Measurements from ENCODE around the gene MYCT1.
A peak's percentile ranks its signal among the peaks of the same experiment; 100 is the strongest.

MYCT1 gene, protein sequence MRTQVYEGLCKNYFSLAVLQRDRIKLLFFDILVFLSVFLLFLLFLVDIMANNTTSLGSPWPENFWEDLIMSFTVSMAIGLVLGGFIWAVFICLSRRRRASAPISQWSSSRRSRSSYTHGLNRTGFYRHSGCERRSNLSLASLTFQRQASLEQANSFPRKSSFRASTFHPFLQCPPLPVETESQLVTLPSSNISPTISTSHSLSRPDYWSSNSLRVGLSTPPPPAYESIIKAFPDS

DNA sequence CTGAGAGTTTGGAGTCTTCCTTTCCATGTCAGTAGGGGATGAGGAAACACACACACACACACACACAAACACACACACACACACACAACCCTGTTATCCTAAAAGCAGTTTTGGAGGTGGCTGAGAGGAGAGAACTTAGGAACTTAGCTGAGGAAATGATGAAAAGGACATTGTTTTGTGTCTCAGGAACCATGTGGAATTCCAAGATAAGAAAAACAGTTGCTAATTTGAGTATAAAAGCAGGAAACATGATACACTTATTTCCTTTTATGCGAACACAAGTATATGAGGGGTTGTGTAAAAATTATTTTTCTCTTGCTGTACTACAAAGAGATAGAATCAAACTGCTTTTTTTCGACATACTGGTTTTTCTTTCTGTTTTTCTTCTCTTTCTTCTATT is at the start of gene MYCT1:
MYCT1 (plus strand) TSS at position 264 of the 400 bp plus-strand sequence; CDS start at position 270, 6 bp downstream.
- TF ChIP-seq, protein P1, sequence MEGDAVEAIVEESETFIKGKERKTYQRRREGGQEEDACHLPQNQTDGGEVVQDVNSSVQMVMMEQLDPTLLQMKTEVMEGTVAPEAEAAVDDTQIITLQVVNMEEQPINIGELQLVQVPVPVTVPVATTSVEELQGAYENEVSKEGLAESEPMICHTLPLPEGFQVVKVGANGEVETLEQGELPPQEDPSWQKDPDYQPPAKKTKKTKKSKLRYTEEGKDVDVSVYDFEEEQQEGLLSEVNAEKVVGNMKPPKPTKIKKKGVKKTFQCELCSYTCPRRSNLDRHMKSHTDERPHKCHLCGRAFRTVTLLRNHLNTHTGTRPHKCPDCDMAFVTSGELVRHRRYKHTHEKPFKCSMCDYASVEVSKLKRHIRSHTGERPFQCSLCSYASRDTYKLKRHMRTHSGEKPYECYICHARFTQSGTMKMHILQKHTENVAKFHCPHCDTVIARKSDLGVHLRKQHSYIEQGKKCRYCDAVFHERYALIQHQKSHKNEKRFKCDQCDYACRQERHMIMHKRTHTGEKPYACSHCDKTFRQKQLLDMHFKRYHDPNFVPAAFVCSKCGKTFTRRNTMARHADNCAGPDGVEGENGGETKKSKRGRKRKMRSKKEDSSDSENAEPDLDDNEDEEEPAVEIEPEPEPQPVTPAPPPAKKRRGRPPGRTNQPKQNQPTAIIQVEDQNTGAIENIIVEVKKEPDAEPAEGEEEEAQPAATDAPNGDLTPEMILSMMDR (IDR thresholded peaks at IDR 0.05), result no peak
- no peak for TF ChIP-seq ZFX (IDR thresholded peaks at IDR 0.05; ENCODE audit: borderline replicate concordance)
- H3K27ac ChIP-seq, result no peak within 1 kb of the TSS

DNA sequence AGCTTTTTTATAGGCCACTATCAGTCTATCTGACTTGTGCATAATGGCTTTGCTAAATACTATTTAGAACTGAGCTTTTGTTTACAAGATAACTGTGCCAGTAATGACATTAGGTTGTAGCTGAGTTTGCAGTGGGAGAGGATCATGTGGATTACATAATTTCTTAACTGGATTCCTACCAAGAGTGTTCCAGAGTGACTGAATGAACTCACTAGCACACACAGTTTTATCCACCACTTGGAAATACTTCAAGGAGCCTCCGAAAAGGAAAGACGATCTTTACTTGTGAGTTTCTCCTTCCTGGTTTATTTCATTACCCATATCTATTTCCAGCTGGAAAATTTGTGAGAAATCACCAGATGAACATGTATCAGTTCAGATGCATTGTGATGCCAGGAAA is 49.6 kb upstream of the MYCT1 start:
- TF ChIP-seq, protein P1 (IDR thresholded peaks at IDR 0.05), result no peak
- TF ChIP-seq ZFX (IDR thresholded peaks at IDR 0.05; ENCODE audit: borderline replicate concordance), result no peak
- no peak overlapping the region for H3K27ac ChIP-seq

DNA sequence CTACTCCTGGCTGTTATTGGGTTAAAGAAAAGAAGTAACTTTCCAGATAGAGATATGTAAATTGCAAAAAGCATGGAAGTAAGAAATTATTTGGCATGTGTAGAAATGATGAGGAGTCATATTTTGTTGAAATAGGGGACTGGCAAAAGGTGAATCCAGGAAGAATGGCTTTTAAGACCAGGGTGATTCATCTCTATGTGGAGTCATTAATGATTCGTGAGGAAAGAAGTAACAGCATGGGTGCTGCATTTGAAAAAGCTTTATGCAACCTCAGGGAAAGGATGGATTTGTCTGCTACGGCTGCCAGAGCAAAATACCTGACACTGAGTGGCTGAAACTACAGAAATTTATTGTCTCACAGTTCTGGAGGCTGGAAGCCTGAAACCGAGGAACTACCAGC is 45.7 kb upstream of the MYCT1 start:
- TF ChIP-seq ZFX (IDR thresholded peaks at IDR 0.05; ENCODE audit: borderline replicate concordance), result no peak
- TF ChIP-seq, protein P1 (IDR thresholded peaks at IDR 0.05), result no peak
- H3K27ac ChIP-seq, result no peak overlapping the region

DNA sequence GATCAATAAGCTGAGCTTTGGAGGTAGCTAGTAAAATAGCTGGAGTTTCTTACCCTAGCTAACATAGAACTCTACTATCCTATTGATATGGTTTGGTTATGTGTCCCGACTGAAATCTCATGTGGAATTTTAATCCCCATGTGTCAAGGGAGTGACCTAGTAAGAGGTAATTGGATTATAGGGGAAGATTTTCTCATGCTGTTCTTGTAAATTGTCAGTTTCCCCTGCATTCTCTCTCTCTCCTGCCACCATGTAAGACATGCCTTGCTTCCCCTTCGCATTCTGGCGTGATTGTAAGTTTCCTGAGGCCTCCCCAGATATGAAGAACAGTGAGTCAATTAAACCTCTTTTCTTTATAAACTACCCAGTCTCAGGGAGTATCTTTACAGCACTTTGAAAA is 35.9 kb upstream of the MYCT1 start:
- TF ChIP-seq, protein P1 (IDR thresholded peaks at IDR 0.05), result no peak
- TF ChIP-seq ZFX (IDR thresholded peaks at IDR 0.05; ENCODE audit: borderline replicate concordance), result no peak
- H3K27ac ChIP-seq, result no peak overlapping the region

DNA sequence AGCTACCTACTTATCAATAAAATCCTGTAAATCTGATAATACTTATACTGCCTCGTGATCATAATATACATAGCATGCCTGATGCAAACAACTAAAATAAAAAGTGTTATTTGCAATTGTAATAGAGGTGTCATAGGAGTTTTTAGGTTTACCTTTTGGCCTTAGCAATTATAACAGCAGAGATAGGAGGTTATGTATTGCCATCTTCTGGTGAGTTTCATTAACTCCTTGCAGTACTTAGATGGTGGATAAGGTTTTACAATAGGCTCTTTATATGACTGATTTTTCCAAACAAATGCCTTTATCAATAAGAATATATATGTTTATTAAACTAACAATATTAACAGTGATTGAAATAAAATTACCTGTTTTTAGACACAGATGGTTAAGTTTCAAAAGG is 27.8 kb upstream of the MYCT1 start:
- no peak overlapping the region for H3K27ac ChIP-seq
- TF ChIP-seq, protein P1 (IDR thresholded peaks at IDR 0.05), result peak; percentile 43
- TF ChIP-seq ZFX (IDR thresholded peaks at IDR 0.05; ENCODE audit: borderline replicate concordance), result no peak

DNA sequence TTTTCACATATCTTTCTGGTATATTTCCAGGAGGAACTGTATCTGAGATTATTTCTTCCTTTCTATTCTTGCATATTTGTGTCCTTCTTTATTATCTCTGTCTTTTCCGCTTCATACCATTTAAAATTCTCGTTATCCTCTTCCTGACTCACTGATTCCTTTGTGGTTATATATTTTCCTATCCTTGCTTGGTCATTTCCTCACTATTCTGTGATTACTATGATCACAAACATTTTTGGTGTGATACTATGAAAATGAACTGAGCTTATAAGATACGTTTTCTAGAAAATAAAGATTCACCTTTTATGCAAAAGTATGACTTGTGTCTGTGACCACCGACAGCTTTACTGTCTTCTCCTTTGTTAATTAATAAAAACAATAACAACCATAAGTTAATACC is 26.5 kb upstream of the MYCT1 start:
- TF ChIP-seq ZFX (IDR thresholded peaks at IDR 0.05; ENCODE audit: borderline replicate concordance), result no peak
- TF ChIP-seq, protein P1 (IDR thresholded peaks at IDR 0.05), result no peak
- H3K27ac ChIP-seq, result no peak overlapping the region

DNA sequence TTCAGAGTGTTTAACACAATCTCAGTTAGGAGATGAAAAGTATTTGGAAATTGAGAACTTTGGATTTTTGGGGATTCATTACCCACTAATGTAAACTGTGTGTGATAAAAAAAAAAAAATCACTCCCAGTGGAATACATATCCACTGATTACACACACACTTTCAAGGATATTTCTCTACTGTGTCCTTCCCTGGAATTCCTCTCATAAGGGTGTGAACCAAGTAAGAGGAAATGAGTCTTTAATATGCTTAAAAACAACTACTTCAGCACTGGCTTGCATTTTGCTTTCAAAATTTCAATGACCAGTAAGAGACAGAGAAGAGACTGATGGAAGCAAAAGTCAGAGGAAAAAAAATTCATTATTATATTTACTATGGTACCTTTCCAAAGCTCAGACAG is 24.5 kb upstream of the MYCT1 start:
- TF ChIP-seq, protein P1 (IDR thresholded peaks at IDR 0.05), result no peak
- no peak for TF ChIP-seq ZFX (IDR thresholded peaks at IDR 0.05; ENCODE audit: borderline replicate concordance)
- H3K27ac ChIP-seq, result no peak overlapping the region

Data from 22Rv1 (cell line).